HG03571 (cell line): ENCODE data around the gene PTRHD1.
"Not testable (repeated sequence)": the region's sequence is repeated elsewhere in the genome, so short reads cannot be mapped to it uniquely, and the experiment has no call there.

Source experiments
- ATAC-seq: cut with Tn5 transposase; IDR thresholded peaks from one replicate; pipeline ENCODE4 v1.9.1; 2021; ENCODE audit not compliant: unreplicated experiment

The PTRHD1 gene

DNA sequence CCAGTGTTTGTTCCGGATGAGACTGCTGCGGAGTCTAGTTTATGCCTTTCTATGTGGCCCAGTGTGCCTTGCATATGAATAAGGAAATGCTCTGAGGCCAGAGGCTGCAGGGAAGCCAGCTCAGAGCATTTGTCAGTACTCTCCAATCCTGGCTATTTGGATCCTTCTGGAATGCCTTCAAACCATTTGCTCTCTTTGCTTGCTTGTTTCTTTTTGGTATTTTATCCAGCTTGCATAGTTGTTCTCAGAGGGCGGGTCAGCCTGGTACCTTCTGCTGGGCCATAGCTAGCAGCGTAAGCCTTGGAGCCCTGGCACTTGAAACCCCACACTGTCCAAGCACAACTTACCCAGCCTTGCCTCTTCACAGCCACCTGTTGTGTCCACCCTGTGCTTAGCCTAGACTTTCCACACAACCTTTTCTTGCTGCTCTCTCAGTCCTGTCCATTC is 20.5 kb upstream of the PTRHD1 start:
- ATAC-seq = no peak

DNA sequence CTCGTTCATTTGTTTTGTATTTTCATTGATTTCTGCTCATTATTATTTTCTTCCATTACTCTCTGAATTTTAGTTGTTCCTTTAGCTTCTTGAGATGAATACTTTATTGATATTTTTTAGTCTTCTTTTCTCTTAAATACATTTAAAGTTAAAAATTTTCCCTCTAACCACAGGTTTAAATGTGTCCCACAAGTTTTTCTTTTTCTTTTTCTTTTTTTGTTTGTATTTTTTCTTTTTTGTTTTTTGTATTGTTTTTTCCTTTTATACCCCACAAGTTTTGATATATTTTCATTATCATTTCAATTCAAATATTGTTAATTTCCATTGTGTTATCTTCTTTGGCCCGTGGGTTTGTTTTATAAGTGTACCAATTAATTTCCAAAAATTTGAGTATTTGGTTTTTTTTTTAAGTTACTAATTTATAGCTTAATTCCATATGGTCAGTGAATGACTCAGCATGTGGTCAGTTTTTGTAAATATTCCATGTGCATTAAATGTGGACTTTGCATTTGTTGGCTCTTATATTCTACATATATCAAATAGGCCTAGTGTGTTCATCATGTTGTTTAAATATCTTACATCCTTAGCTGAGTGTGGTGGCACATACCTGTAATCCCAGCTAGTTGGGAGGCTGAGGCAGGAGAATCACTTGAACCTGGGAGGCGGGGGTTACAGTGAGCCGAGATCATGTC is 16.3 kb upstream of the PTRHD1 start:
- no peak for ATAC-seq

DNA sequence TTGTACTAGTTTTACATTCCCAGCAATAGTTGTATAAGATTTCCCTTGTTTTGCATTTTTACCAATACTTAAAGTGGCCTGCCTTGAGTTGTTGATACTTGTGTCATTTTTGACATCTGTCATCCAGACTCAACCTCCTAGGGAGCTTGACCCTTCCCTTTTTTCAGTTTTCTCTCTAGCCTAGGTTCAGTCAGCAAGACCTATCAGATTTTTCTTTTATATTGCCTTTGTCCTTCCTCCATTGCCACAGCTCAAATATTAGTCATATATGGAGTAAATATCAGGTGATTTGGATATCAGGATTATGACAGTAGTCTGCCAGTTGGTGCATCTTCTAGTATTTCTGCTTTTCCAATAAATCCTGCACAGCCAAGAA is 13.5 kb upstream of the PTRHD1 start:
- ATAC-seq = no peak

DNA sequence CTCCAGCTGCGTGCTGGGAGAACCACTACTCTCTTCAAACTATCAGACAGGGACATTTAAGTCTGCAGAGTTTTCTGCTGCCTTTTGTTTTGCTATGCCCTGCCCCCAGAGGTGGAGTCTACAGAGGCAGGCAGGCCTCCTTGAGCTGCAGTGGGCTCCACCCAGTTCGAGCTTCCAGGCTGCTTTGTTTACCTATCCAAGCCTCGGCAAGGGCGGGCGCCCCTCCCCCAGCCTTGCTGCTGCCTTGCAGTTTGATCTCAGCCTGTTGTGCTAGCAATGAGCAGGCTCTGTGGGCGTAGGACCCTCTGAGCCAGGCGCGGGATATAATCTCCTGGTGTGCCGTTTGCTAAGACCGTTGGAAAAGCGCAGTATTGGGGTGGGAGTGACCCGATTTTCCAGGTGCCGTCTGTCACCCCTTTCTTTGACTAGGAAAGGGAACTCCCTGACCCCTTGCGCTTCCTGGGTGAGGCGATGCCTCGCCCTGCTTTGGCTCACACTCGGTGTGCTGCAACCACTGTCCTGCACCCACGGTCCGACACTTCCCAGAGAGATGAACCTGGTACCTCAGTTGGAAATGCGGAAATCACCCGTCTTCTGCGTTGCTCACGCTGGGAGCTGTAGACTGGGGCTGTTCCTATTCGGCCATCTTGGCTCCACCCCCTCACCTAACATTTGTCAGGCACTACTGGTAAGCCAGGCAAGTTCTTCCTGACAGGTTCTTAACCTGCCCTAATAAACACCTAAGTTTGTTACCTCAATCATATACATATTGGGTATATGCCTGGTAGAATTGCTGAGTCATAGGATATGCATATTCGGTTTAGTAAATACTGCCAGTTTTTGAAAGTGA is 12.8 kb upstream of the PTRHD1 start:
- not testable (repeated sequence) for ATAC-seq

DNA sequence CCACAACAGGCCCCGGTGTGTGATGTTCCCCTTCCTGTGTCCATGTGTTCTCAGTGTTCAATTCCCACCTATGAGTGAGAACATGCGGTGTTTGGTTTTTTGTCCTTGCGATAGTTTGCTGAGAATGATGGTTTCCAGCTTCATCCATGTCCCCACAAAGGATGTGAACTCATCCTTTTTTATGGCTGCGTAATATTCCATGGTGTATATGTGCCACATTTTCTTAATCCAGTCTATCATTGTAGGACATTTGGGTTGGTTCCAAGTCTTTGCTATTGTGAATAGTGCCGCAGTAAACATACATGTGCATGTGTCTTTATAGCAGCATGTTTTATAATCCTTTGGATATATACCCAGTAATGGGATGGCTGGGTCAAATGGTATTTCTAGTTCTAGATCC is 7.3 kb upstream of the PTRHD1 start:
- ATAC-seq = not testable (repeated sequence)

DNA sequence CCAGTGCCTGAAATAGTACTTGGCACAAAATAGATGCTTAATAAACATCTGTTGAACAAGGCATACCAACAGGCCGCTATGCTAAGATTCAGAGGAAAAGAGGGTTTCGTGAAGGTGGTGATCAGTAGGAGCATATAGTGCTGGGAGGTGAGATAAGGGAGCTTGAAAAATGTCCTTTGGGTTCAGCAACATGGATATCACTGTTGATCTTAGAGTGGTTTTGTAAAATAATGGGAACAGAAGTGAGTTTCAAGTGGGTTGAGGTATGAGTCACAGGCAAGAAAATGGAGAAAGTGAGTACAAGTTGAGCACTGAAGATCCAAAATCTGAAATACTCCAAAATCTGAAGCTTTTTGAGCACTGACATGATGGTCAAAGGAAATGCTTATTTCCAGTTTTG is 4.5 kb upstream of the PTRHD1 start:
- no peak for ATAC-seq

DNA sequence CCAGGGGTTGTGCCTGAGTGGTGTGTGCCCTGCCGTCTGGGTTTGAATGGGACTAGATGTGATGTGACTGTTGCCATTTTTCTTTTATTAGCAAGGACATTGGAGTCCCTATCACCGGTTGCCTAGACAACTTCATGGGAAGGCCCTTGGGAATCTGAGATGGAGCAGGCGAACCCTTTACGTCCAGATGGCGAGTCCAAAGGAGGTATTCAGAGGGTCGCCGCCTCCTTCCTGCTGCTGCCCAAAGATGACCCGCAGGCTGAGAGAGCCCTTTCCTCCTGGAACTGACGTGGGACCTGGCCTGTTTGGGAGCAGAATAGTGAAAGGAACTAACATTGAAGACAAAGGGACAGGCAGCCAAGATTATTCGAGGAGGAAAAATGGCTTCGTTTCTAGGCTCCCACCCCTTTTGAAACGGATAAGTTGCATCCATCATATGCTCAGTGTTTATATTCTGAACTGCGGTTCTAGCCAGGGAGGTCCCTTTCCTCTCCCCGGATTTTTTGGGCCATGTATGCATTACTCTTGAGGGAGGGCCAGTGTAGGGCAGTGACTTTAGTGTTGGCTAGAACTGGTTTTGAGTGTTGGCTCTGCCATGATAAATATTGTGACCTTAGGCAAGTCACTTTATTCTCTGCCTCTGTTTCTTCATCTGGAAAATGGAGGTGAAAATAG is 707 bp upstream of the PTRHD1 start:
- no peak for ATAC-seq

DNA sequence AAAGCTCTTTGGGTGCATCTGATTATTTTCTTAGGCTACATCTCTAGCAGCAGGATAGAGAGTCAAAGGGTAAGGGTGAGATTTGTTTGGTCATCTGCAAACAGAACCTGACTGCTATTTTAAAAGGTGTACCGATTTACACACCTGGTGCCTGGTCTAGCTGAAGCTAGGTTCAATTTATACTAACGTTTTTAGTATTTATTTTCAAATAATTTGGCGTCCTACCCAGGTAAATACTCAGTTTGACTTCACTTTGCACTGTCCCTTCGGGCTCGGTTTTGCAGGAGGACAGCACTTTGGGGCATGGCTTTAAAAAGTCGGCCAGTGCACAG is 683 bp downstream of the PTRHD1 start:
- peak; percentile 3 for ATAC-seq

DNA sequence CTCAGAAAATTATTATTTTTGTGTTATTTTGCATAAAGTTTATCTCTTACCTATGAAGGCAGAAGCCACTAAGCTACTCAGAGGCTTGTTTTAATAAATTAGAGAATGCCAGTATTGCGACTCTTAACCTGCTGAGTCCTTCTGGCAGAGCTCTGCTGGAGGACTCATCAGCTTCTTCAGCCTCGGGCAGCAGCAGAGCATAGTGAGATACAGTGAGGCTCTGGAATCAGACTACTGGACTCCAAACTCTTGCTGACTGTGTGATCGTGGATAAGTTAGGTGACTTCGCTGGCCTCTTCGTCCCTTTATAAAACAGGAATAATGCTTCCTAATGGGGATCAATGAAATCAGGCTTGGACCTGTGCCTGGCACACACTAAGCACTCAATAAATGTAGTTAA is 1.7 kb downstream of the PTRHD1 start:
- no peak for ATAC-seq

DNA sequence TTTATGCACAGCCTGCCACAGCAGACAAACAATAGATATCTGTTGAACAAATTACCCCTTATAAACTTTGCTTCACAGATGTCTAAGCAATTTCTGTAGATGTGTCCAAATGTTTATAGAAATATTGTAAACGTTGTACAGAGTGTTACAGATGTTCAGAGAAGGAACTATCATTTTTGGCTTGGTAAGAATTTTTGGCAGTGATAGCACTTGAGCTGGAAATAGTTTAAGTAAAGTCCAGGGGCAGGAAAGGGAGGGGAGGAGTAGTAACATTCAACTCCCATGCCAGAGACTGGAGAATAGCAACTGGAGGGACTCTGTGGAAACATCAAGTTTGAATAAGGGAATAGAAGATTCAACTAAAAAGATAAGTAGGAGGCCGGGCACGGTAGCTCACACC is 4.4 kb downstream of the PTRHD1 start:
- ATAC-seq = no peak

DNA sequence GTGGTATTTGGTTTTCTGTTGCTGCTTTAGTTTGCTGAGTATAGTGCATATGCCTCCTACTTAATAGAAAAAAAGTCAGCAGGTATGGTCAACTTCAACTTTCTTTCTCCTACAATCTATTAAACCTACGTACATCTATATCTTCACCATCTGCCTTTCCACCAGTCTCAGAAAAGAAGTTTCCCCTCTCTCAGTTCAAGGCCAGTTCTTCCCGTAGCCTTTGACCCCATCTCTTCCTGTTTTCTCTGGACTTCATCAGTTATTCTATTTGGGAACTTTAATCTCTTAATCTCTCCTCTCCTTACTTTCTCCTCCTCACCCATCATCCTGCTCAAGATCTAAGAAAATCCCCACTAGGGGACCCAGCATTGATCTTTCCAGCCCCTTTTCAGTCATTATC is 5.7 kb downstream of the PTRHD1 start:
- no peak for ATAC-seq

DNA sequence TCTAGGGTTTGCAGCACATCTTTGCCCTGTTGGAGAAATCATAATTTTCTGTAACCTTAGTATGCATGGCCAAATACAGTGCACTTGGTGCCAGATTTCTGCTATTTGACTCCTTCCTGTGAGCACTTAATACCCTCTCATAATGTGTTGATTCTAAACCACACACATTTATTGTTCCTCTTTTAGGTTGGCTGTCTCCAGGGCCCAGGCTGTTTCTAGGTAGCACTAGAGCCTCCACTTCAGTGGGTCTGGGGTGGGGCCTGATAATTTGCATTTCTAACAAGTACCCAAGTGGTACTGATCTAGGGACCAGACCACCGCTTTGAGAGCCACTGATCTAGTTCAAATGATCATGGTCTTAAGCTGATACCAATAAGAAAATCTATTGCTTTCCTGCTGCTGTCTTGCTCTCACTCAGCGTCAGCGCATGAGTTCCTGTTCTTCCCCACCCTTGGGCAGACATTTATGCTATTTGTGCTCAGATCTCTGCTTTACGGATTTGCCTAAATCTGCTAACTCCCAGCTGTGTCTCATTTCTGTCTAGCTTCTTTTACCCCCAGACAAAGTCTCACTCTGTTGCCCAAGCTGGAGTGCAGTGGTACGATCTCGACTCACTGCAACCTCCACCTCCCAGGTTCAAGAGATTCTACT is 7.4 kb downstream of the PTRHD1 start:
- peak; percentile 85 for ATAC-seq

DNA sequence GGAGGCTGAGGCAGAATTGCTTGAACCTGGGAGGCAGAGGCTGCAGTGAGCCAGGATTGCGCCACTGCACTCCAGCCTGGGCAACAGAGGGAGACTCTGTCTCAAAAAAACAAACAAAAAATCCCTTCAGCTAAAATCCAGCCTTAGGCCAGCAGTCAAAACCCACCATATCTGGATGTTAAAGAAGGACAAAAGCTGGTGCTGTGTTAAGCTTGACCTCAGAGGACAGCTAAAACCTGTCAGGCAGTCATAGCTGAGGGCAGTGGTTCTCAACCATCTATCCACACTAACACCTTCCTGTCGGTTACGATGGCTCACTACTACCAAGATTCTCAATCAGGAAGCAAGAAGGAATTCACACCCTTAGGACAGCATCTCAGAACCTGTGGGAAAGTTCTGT is 9.6 kb downstream of the PTRHD1 start:
- ATAC-seq = no peak

DNA sequence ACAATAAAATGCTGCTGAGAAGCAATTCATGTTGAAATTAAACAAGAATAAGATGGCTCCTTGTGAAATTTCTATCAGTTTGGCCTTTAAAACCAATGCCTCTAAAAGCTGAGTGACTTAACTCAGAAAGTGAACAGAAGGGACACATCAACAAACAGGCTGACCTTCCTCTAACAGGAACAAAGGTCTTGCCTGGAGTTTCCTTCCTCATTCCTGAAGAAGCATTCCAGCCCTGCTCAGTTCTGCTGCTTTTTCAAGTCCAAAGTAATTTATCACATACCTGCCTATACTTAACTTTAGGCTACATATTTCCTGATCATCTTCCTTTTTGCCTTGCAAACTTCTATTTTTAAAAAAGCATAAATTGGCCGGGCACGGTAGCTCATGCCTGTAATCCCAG is 14.1 kb downstream of the PTRHD1 start:
- no peak for ATAC-seq

DNA sequence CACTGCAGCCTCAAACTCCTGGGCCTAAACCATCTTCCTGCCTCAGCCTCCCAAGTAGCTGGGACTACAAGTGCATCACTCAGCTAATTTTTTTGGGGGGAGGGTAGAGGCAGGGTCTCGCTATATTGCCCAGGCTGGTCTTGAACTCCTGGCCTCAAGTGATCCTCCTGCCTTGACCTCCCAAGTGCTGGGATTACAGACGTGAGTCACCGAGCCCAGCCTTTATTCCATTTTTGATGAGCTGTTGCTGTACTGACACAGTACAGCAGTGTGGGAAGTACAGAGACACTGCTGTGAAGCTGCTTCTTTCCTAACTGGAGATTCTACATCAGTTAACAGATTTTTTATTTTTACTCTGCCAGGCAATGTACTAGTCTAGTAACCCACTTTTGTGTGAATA is 18.8 kb downstream of the PTRHD1 start:
- ATAC-seq = no peak

DNA sequence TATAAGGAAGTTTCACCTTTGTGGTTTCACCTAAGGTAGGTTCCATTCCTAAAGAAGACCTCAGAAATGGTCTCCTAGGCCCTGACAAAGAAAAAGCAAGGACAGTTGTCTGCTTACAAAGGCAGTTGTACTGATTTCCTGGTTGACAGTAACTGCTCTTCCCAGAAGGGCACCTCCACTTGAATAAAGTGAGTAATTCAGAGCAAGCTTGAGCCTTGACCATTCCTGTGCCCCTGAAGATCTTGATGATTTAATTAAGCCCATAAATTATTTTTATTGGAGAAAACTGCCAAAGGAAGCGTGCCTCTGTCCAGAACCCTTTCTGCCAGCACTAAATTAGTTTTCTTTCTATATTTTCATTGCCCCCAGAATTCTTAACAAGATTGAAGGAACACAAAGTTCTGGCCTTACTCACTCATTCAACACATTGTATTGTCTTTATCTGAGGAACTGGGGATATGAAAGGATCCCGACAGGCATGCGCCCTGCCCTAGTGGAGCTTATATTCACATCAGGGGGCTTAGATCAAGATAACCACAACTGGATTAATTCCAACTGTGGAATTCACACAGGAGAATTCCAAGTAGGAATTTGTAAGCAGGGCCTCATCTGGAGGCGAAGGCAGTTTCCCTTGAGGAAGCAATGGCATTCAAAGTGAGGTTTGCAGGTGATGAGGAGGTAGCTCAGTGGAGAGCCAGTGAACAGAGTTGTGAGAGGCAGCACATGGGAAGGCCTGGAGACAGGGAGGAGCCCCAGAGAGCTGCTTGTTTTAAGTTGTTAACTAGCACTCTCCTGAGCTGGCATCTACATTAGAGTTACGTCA is 21.2 kb downstream of the PTRHD1 start:
- no peak for ATAC-seq

DNA sequence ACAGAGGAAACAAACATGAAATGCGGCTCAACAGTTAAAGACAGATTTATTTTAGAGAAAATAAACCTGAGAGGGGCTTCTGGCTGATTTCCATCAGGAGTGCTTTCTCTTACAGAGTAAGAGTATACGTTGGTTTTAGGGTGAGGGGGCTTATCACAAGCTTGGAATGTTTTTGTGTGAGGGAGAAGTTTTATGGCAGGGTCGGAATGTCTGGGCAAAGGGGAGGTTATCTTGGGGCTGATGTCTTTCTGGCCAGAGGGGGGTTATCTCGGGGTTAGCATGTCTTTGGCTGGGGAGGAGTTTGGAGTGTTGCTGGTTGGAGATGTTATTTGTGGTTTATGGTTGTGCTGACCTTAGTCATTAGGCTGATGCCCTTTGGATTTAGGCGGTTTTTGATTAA is 22.1 kb downstream of the PTRHD1 start:
- no peak for ATAC-seq

DNA sequence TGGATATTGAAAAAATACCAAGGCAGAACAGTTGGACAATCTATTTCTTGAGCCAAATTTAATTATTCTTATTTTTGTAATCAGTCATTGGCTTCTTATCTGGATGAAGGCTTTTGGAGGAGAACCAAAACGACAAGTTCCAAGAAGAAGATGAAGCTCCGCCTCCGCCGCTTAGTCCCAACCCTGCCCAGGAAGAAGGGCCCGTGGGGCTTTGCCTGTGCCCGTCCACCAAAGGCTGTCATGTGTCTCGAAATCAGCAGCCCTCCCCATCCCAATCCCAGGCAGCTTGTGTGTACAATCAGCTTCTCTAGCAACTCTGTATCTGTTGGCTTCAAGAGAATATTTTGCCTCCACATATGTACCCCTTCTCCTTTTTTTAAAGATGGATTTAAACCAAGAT is 24.6 kb downstream of the PTRHD1 start:
- no peak for ATAC-seq

DNA sequence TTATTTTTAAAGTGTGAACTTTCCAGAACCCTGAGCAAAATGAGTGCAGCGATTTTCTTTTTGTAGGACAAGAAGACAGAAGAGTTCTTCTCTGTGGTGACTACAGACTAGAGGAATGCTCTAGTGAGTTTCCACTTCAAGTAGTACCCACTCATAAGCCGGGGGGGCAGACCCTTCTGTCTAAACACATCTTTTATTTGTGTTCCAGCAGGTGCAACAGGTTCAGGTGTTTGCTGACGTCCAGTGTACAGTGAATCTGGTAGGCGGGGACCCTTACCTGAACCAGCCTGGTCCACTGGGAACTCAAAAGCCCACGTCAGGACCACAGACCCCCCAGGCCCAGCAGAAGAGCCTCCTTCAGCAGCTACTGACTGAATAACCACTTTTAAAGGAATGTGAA is 25.2 kb downstream of the PTRHD1 start:
- ATAC-seq = no peak

DNA sequence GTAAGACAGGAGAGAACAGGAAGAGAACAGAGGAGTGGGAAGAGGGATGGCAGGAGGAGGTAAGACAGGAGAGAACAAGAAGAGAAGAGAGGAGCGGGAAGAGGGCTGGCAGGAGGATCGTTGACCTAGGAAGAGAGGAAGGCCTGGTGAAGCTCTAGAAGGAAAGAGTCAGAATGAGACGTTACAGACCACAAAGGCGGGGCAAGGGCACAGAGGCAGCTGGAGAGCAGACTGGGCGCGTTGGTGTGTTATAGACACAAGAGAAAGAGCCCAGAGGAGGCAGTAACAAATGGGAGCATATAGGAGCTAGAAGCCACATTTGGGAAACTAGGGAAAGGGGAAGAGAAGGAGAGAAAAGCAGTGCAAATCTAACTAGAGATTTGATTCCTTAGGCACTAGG is 26.6 kb downstream of the PTRHD1 start:
- ATAC-seq = no peak

DNA sequence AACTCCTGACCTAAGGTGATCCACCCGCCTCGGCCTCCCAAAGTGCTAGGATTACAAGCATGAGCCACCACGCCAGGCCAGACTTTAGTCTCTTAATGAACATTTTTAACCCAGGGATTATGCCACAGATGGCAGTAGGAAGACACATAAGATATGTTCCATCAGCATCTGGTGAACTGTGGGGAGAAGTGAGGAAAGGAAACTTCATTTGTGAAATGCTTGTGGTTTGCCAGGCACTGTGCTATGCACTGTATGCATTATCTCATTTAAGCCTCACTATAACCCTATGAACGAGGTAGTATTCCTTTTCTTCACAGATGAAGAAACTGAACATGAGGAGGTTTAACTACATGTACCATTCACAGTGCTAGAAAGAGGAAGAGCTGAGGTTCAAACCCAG is 29.3 kb downstream of the PTRHD1 start:
- no peak for ATAC-seq
